SK-N-MC (cell line): ENCODE measurements around the gene AGAP1.

Experiments
- EZH2 ChIP-seq: fragments of 200-600 bp; sonication (generic); IDR thresholded peaks from one replicate; pipeline ENCODE4 v1.6.1; 2017; ENCODE audit warnings: antibody characterized with exemption
- POLR2AphosphoS5 ChIP-seq: IDR thresholded peaks from 2 replicates; pipeline ENCODE4 v1.6.1; 2012; ENCODE audit warnings: mild to moderate bottlenecking, low read depth, low read length, borderline replicate concordance

DNA sequence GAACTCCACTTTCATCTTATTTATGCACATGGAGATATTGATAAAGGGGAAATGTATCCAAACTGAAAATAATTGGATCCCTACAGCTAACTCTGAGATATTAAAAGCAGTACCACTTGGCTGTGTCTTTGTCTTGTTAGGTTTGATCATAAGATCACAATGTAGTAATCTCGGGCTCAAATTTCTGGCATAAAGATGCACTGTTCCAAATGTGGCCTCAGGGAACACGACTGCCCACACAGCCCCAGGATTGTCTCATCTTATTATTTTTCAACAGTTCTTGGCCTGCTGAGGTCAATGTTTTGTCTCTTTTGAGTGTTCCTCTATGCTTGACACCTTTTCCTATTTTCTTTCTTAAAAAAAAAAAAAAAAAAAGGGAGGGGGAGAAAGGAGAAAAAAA, 560.3 kb downstream of the AGAP1 start:
- TF ChIP-seq POLR2AphosphoS5, result no peak
- no peak for TF ChIP-seq EZH2
